Endothelial cell of umbilical vein (primary cell): ENCODE measurements around the gene EEF1A1. TPM values are rescaled to one million over a fixed set of nuclear protein-coding genes. Genes with fewer than 3 reads are reported as not detected.

Source experiments
- BruUV-seq: library from RNA; stranded (reverse); fragments of 400-500 nt; replicated peaks from 2 replicates; lab custom pipeline; 2021; lab: Mats Ljungman, UMichigan
- CTCF ChIA-PET: fragments of 300-600, 350-600 bp; sonication (Branson Sonifier 250); formaldehyde crosslinking; loops from one replicate; lab custom pipeline; 2021; ENCODE audit warnings: antibody characterized with exemption, inconsistent platforms; lab: Charles Lee
- POLR2A ChIA-PET: fragments of 300-600, 350-600 bp; sonication (Branson Sonifier 250); formaldehyde crosslinking; loops from one replicate; lab custom pipeline; 2021; ENCODE audit warnings: antibody characterized with exemption, inconsistent platforms; lab: Charles Lee
- DNase-seq: peaks from one replicate; pipeline ENCODE4 v3.0.0-alpha.2; 2011; ENCODE audit warnings: low read depth, low spot score
- FAIRE-seq: peaks from 2 replicates; lab custom pipeline; 2011; peaks lifted over from hg19 to GRCh38; lab: Jason Lieb, UNC
- H2AFZ ChIP-seq: 2 replicates; pipeline ENCODE4 v1.6.0; 2012; ENCODE audit warnings: low read depth, low read length, control low read depth, inconsistent platforms
- H3K27ac ChIP-seq: 2 replicates; pipeline ENCODE4 v1.5.1; 2011; ENCODE audit warnings: low read depth, mild to moderate bottlenecking, control low read depth, low read length, moderate library complexity; ENCODE audit not compliant: insufficient read depth
- H3K27me3 ChIP-seq, 2 experiments: 2 replicates each; pipeline versions ENCODE4 v1.6.0 to v1.6.1; 2011; ENCODE audit warnings: low read length in 2 of 2, mixed read lengths in 1 of 2; ENCODE audit not compliant: control insufficient read depth in 2 of 2, insufficient read depth in 2 of 2
- H3K36me3 ChIP-seq, 2 experiments: 2 replicates in 1 of 2; 3 replicates in 1 of 2; pipeline ENCODE4 v1.5.1; 2011; ENCODE audit warnings: low read length in 2 of 2, mild to moderate bottlenecking in 1 of 2, moderate library complexity in 1 of 2; ENCODE audit not compliant: control insufficient read depth in 2 of 2, insufficient read depth in 2 of 2; ENCODE audit errors: extremely low read depth in 1 of 2
- H3K4me1 ChIP-seq: 3 replicates; pipeline ENCODE4 v1.5.1; 2011; ENCODE audit warnings: mild to moderate bottlenecking, low read length; ENCODE audit not compliant: control insufficient read depth, insufficient read depth; ENCODE audit errors: extremely low read depth
- H3K4me2 ChIP-seq: 2 replicates; pipeline ENCODE4 v1.6.1; 2011; ENCODE audit warnings: low read length, control low read depth, mixed read lengths; ENCODE audit not compliant: insufficient read depth
- H3K4me3 ChIP-seq, 3 experiments: fragments of 200-600 bp in 1 of 3; sonication (generic), shearing (Covaris generic) in 1 of 3; replicated peaks in 1 of 3; 2 replicates each; pipeline ENCODE4 v1.5.1; 2011 to 2016; ENCODE audit warnings: control low read depth in 3 of 3, low read length in 3 of 3, mild to moderate bottlenecking in 2 of 3, inconsistent platforms in 1 of 3, low read depth in 1 of 3, moderate library complexity in 1 of 3; ENCODE audit not compliant: insufficient read depth in 1 of 3
- H3K79me2 ChIP-seq: 2 replicates; pipeline ENCODE4 v1.6.0; 2012; ENCODE audit warnings: low read length, inconsistent platforms; ENCODE audit not compliant: control insufficient read depth, insufficient read depth
- H3K9ac ChIP-seq: replicated peaks from 2 replicates; pipeline ENCODE3; 2011; ENCODE audit warnings: low read length, control low read depth; ENCODE audit not compliant: insufficient read depth; ENCODE audit errors: extremely low read depth
- H3K9me1 ChIP-seq: replicated peaks from 3 replicates; pipeline ENCODE4 v1.6.0; 2011; ENCODE audit warnings: mild to moderate bottlenecking, low read length; ENCODE audit not compliant: control insufficient read depth, insufficient read depth; ENCODE audit errors: extremely low read depth
- H3K9me3 ChIP-seq: replicated peaks from 2 replicates; pipeline ENCODE4 v1.5.1; 2012; ENCODE audit warnings: low read length, inconsistent platforms; ENCODE audit not compliant: control insufficient read depth, insufficient read depth
- H4K20me1 ChIP-seq: replicated peaks from 2 replicates; pipeline ENCODE3; 2011; ENCODE audit warnings: mild to moderate bottlenecking, low read length; ENCODE audit not compliant: control insufficient read depth, insufficient read depth; ENCODE audit errors: extremely low read depth
- EZH2 ChIP-seq: IDR thresholded peaks from 2 replicates; pipeline ENCODE4 v1.6.1; 2012; ENCODE audit warnings: borderline replicate concordance, low read depth, mild to moderate bottlenecking, moderate library complexity, low read length, inconsistent platforms; ENCODE audit not compliant: severe bottlenecking
- FOS ChIP-seq: IDR thresholded peaks from 2 replicates; pipeline ENCODE4 v1.6.1; 2011; ENCODE audit warnings: mild to moderate bottlenecking, low read length, moderate library complexity, borderline replicate concordance; ENCODE audit not compliant: insufficient read depth
- GATA2 ChIP-seq: IDR thresholded peaks from 2 replicates; pipeline ENCODE4 v1.7.0; 2011; ENCODE audit warnings: low read depth, mild to moderate bottlenecking, moderate library complexity, mixed read lengths, low read length; ENCODE audit not compliant: insufficient read length, insufficient read depth
- JUN ChIP-seq: IDR thresholded peaks from 2 replicates; pipeline ENCODE4 v1.6.1; 2011; ENCODE audit warnings: borderline replicate concordance, low read depth; ENCODE audit not compliant: insufficient read length, insufficient read depth
- MYC ChIP-seq: IDR thresholded peaks from one replicate; pipeline ENCODE4 v1.6.1; 2011; ENCODE audit warnings: mild to moderate bottlenecking, low read depth, low read length
- POLR2A ChIP-seq: IDR thresholded peaks from 2 replicates; pipeline ENCODE4 v1.6.1; 2012; ENCODE audit warnings: low read depth, mild to moderate bottlenecking, control low read depth, low read length
- POLR2AphosphoS5 ChIP-seq: IDR thresholded peaks from 2 replicates; pipeline ENCODE4 v1.6.1; 2012; ENCODE audit warnings: low read depth, mild to moderate bottlenecking, control low read depth, low read length, moderate library complexity; ENCODE audit not compliant: insufficient read depth
- dilution Hi-C: fragments of 300-500 bp; cut with MboI; formaldehyde crosslinking; loops from one replicate; pipeline ENCODE4 v1.15.0; 2019; ENCODE audit warnings: low sequenced_read_pairs; ENCODE audit not compliant: extremely low pct_ligation_motif_present
- intact Hi-C: fragments of 100-400 bp; cut with micrococcal nuclease; formaldehyde crosslinking; loops from one replicate; pipeline ENCODE4 v1.10.0; 2022
- polyA plus RNA-seq, 4 experiments: library from polyadenylated mRNA; depleted of rRNA in 3 of 4; stranded (reverse) in 3 of 4; unstranded in 1 of 4; fragments of >200 nt; gene quantifications; 2 replicates each; pipeline versions ENCODE4 v1.2.1 to v1.2.3, GENCODE V29; 2011 to 2012; ENCODE audit warnings: missing spikeins in 1 of 4
- total RNA-seq: library from RNA; stranded (reverse); gene quantifications from 2 replicates; pipeline ENCODE4 v1.2.3, GENCODE V29; 2021
- TF ChIP-seq, protein P1 (sequence below), 2 donors: IDR thresholded peaks; 1 replicate in 1 of 2; 2 replicates in 1 of 2; pipeline ENCODE4 v1.5.1; 2011; ENCODE audit warnings: low read length in 2 of 2, mild to moderate bottlenecking in 2 of 2, moderate library complexity in 2 of 2, control low read depth in 1 of 2, inconsistent platforms in 1 of 2, low read depth in 1 of 2; ENCODE audit not compliant: insufficient read depth in 1 of 2; ENCODE audit errors: extremely low read depth in 1 of 2
- TF ChIP-seq, protein P2 (sequence below): IDR thresholded peaks from 2 replicates; pipeline ENCODE4 v1.6.1; 2011; ENCODE audit not compliant: insufficient read depth, insufficient read length

EEF1A1 gene
- total and polyA plus RNA-seq, 2 donors (not counting 3 experiments of a cell fraction or from before 2014, with no cell fraction given) = 9,186 to 11,104 TPM

DNA sequence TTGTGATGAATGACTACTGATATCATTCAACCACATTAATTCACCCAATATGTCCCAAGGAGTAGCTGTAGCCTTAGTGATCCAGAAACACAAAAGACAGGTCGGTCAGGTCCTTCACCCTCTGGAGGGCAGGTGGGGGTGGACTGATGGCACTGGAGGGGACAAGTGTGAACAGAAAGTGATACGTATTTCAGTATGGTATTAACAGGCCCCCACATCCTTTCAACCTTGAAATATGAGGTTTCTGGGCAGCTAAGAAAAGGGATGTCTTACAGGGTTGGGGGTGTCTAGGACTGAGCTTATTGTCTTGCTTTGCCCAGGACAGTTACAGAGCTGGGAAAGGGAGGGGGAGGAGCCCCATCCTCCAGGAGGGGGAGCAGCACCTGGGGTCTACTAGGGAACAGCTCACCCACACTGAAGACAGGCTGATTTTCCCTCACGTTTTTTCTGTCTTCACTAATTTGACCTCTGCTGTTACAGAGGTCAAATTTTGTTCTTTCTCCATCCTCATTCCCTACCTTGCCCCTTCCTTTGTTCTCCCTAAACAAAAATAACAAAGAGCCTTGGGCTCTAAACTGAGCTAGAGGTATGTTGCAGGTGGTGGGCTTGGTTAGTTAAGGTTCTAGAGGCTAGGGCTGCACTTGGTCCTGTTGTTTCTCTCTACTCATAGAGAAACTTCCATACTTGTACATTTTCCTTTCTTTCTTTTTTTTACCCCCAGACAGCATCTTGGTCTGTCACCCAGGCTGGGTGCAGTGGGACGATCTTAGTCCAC, 38.0 kb upstream of the EEF1A1 start:
- TF ChIP-seq, protein P1, sequence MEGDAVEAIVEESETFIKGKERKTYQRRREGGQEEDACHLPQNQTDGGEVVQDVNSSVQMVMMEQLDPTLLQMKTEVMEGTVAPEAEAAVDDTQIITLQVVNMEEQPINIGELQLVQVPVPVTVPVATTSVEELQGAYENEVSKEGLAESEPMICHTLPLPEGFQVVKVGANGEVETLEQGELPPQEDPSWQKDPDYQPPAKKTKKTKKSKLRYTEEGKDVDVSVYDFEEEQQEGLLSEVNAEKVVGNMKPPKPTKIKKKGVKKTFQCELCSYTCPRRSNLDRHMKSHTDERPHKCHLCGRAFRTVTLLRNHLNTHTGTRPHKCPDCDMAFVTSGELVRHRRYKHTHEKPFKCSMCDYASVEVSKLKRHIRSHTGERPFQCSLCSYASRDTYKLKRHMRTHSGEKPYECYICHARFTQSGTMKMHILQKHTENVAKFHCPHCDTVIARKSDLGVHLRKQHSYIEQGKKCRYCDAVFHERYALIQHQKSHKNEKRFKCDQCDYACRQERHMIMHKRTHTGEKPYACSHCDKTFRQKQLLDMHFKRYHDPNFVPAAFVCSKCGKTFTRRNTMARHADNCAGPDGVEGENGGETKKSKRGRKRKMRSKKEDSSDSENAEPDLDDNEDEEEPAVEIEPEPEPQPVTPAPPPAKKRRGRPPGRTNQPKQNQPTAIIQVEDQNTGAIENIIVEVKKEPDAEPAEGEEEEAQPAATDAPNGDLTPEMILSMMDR (IDR thresholded peaks at IDR 0.05; ENCODE audit: extremely low read depth in 1 of 2, insufficient read depth in 1 of 2, low read depth in 1 of 2, low read length in 2 of 2) = no peak
- dilution Hi-C loops = no loop called here
- no peaks in the 10 kb centered on the region for H3K36me3 ChIP-seq
- no peak for DNase-seq
- H3K9me3 ChIP-seq = no peaks in the 10 kb centered on the region
- peaks cover 3% of the 10 kb centered on the region for H3K4me1 ChIP-seq
- H2AFZ ChIP-seq = no peak overlapping the region
- no peaks in the 10 kb centered on the region for H4K20me1 ChIP-seq
- BruUV-seq = no TSS peak
- CTCF ChIA-PET = interaction anchor here (1.2 to 2.5 kb wide), 4 partner anchors 10 to 94 kb away, joined by 3 to 11 read pairs (median 6); no protein-coding TSS in a partner anchor
- no peak overlapping the region for H3K4me3 ChIP-seq
- POLR2A ChIA-PET = interaction anchor here (0.7 to 1.0 kb wide), 2 partner anchors 21 to 37 kb away, joined by 3 read pairs; no protein-coding TSS in a partner anchor
- intact Hi-C loops = no loop called here
- no peak overlapping the region for H3K9ac ChIP-seq
- no peak overlapping the region for H3K27ac ChIP-seq
- no peaks in the 10 kb centered on the region for H3K9me1 ChIP-seq
- H3K79me2 ChIP-seq = no peaks in the 10 kb centered on the region
- no peaks in the 10 kb centered on the region for H3K27me3 ChIP-seq
- H3K4me2 ChIP-seq = no peak overlapping the region
- FAIRE-seq = no peak

DNA sequence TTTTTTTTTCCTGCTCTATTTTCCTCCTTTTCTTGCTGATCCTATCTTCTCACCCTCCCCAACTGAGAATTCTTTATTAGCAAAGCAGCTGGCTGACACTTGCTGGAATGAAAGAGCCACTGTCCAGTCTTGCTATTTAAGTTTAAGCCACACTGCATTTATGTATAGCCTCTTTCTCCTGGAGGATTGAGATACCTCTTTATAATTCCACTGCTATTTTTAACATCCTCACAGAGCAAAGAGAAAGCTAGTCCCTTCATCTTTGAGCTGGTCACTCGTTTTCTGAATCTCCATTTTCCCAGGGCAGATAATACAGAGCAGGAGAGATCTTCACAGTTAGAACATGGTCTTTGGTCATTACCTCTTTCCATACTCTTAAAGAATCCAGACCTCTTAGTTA, 36.0 kb upstream of the EEF1A1 start:
- Histone ChIP-seq H3K9me3 (no peaks in the 10 kb centered on the region), H3K27me3 (no peaks in the 10 kb centered on the region), H3K27ac (no peak overlapping the region), H3K9ac (no peak overlapping the region), H3K4me1 (peaks cover 3% of the 10 kb centered on the region), H3K36me3 (no peaks in the 10 kb centered on the region), H3K4me2 (no peak overlapping the region), H3K79me2 (no peaks in the 10 kb centered on the region), H2AFZ (no peak overlapping the region), H4K20me1 (no peaks in the 10 kb centered on the region), H3K4me3 (no peak overlapping the region), H3K9me1 (no peaks in the 10 kb centered on the region)
- ChIA-PET POLR2A (no interaction called here), CTCF (interaction anchor here (1.1 to 2.5 kb wide), 3 partner anchors 8 to 21 kb away, joined by 3 to 11 read pairs (median 4); no protein-coding TSS in a partner anchor)
- intact Hi-C loops (no loop called here), dilution Hi-C loops (no loop called here)
- BruUV-seq = no TSS peak
- FAIRE-seq (no peak), DNase-seq (no peak)
- TF ChIP-seq GATA2 (no peak), POLR2AphosphoS5 (no peak), JUN (no peak), FOS (no peak), EZH2 (no peak), POLR2A (no peak), MYC (no peak)
- TF ChIP-seq, protein P2, sequence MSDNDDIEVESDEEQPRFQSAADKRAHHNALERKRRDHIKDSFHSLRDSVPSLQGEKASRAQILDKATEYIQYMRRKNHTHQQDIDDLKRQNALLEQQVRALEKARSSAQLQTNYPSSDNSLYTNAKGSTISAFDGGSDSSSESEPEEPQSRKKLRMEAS = no peak
- TF ChIP-seq, protein P1 (IDR thresholded peaks at IDR 0.05; ENCODE audit: extremely low read depth in 1 of 2, insufficient read depth in 1 of 2, low read depth in 1 of 2, low read length in 2 of 2) = no peak
